Hepatocyte (in vitro differentiated cells): ENCODE results near the gene PPP1R9A. TPM values are rescaled to one million over a fixed set of nuclear protein-coding genes. Genes with fewer than 3 reads are reported as not detected.

Experiments used
- DNase-seq: peaks from one replicate; pipeline ENCODE4 v3.0.0-alpha.2; 2016; ENCODE audit warnings: low spot score
- H2AFZ ChIP-seq: fragments of 200-600 bp; sonication (generic); 2 replicates; pipeline ENCODE4 v1.6.0; 2016; ENCODE audit warnings: antibody characterized with exemption, mild to moderate bottlenecking
- H3K27ac ChIP-seq: fragments of 200-600 bp; sonication (generic); 2 replicates; pipeline ENCODE4 v1.5.1; 2016; ENCODE audit warnings: mild to moderate bottlenecking
- H3K27me3 ChIP-seq: fragments of 200-600 bp; sonication (generic); 2 replicates; pipeline ENCODE4 v1.6.1; 2016
- H3K36me3 ChIP-seq: fragments of 200-600 bp; sonication (generic); replicated peaks from 2 replicates; pipeline ENCODE4 v1.5.1; 2016; ENCODE audit warnings: low read depth; ENCODE audit not compliant: insufficient read depth
- H3K4me1 ChIP-seq: fragments of 200-600 bp; sonication (generic); 2 replicates; pipeline ENCODE4 v1.5.1; 2016; ENCODE audit warnings: mild to moderate bottlenecking, moderate library complexity; ENCODE audit not compliant: insufficient read depth
- H3K4me2 ChIP-seq: fragments of 200-600 bp; sonication (generic); 2 replicates; pipeline ENCODE4 v1.6.0; 2016
- H3K4me3 ChIP-seq: fragments of 200-600 bp; sonication (generic); 2 replicates; pipeline ENCODE4 v1.5.1; 2016; ENCODE audit warnings: mild to moderate bottlenecking
- H3K79me2 ChIP-seq: fragments of 200-600 bp; sonication (generic); 2 replicates; pipeline ENCODE4 v1.6.0; 2017; ENCODE audit warnings: mild to moderate bottlenecking
- H3K9me2 ChIP-seq: fragments of 200-600 bp; sonication (generic); replicated peaks from 2 replicates; pipeline ENCODE4 v1.6.0; 2017; ENCODE audit warnings: mild to moderate bottlenecking; ENCODE audit not compliant: insufficient read depth
- H3K9me3 ChIP-seq: fragments of 200-600 bp; sonication (generic); 2 replicates; pipeline ENCODE4 v1.5.1; 2016; ENCODE audit warnings: low read depth, mild to moderate bottlenecking
- H4K20me1 ChIP-seq: fragments of 200-600 bp; sonication (generic); 2 replicates; pipeline ENCODE4 v1.6.0; 2016; ENCODE audit warnings: mild to moderate bottlenecking; ENCODE audit not compliant: insufficient read depth, poor library complexity, severe bottlenecking
- EZH2 ChIP-seq: fragments of 200-600 bp; sonication (generic); IDR thresholded peaks from 2 replicates; pipeline ENCODE4 v1.6.1; 2016; ENCODE audit warnings: antibody characterized with exemption, mild to moderate bottlenecking, borderline replicate concordance
- EZH2phosphoT487 ChIP-seq: fragments of 200-600 bp; sonication (generic); IDR thresholded peaks from one replicate; pipeline ENCODE4 v1.6.1; 2018; ENCODE audit warnings: antibody characterized with exemption, mild to moderate bottlenecking, low read depth, moderate library complexity; ENCODE audit not compliant: unreplicated experiment, severe bottlenecking
- WGBS: methylation state at CpG from one replicate; pipeline ENCODE4 v1.1.6; 2016; ENCODE audit warnings: low lambda C conversion rate; ENCODE audit errors: missing lambda C conversion rate; 5-methylcytosine and 5-hydroxymethylcytosine counted together
- polyA plus RNA-seq: library from polyadenylated mRNA; unstranded; fragments of >200 nt; fragmentation: Nextera tagmentation; extraction: Ambion mirVana; gene quantifications from 2 replicates; pipeline ENCODE4 v1.2.1, GENCODE V29; 2016
- total RNA-seq: library from RNA; depleted of rRNA; stranded (reverse); fragments of >200 nt; gene quantifications from 2 replicates; pipeline ENCODE4 v1.2.3, GENCODE V29; 2014
- TF ChIP-seq, protein P1 (sequence below): fragments of 200-600 bp; sonication (generic); IDR thresholded peaks from 2 replicates; pipeline ENCODE4 v1.5.1; 2016; ENCODE audit warnings: antibody characterized with exemption, mild to moderate bottlenecking; ENCODE audit not compliant: poor library complexity

PPP1R9A gene
- total and polyA plus RNA-seq, 2 experiments from 2014 or later = 11.7 to 25.7 TPM

- Histone ChIP-seq H3K4me3 (no peak overlapping the region), H3K27me3 (no peaks in the 10 kb centered on the region), H3K36me3 (no peaks in the 10 kb centered on the region), H2AFZ (no peak overlapping the region), H3K79me2 (peaks cover 27% of the 10 kb centered on the region), H3K4me1 (peaks cover 4% of the 10 kb centered on the region), H3K27ac (no peak overlapping the region), H3K9me3 (no peaks in the 10 kb centered on the region), H4K20me1 (no peaks in the 10 kb centered on the region), H3K4me2 (no peak overlapping the region), H3K9me2 (no peaks in the 10 kb centered on the region)
- WGBS = 90% methylated on average over 11 of the region's 11 CpGs
- TF ChIP-seq EZH2phosphoT487 = no peak
- no peak for TF ChIP-seq EZH2
- TF ChIP-seq, protein P1, sequence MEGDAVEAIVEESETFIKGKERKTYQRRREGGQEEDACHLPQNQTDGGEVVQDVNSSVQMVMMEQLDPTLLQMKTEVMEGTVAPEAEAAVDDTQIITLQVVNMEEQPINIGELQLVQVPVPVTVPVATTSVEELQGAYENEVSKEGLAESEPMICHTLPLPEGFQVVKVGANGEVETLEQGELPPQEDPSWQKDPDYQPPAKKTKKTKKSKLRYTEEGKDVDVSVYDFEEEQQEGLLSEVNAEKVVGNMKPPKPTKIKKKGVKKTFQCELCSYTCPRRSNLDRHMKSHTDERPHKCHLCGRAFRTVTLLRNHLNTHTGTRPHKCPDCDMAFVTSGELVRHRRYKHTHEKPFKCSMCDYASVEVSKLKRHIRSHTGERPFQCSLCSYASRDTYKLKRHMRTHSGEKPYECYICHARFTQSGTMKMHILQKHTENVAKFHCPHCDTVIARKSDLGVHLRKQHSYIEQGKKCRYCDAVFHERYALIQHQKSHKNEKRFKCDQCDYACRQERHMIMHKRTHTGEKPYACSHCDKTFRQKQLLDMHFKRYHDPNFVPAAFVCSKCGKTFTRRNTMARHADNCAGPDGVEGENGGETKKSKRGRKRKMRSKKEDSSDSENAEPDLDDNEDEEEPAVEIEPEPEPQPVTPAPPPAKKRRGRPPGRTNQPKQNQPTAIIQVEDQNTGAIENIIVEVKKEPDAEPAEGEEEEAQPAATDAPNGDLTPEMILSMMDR = no peak
- DNase-seq = no peak
Observed at GRCh38 chr7:95027234-95027872, 120.0 kb downstream of the PPP1R9A start.

DNA sequence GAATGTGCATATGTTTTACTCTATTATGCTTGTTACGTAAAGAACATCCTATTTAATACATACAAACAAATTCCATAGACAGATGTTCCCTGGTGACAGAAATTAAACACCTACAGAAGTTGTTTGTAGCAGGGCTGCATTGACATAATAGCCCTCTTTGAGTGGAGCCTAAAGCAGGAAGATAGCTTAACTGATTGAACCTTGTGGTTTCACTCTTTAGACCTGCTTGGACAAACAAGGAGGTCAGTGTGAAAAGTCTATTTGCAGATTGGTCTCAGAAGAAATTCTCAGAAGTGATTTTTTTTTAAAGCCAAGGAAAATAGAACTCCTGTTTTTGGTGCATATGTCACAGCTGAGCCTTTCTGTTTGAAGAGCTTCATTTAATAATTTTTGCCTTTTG, 121.3 kb downstream of the PPP1R9A start:
- Histone ChIP-seq H2AFZ (no peak overlapping the region), H3K27me3 (no peaks in the 10 kb centered on the region), H3K79me2 (peaks cover 22% of the 10 kb centered on the region), H3K36me3 (no peaks in the 10 kb centered on the region), H3K27ac (peak overlapping the region; percentile 30), H3K9me2 (no peaks in the 10 kb centered on the region), H4K20me1 (no peaks in the 10 kb centered on the region), H3K4me3 (no peak overlapping the region), H3K4me1 (peaks cover 4% of the 10 kb centered on the region), H3K9me3 (no peaks in the 10 kb centered on the region), H3K4me2 (peak overlapping the region; percentile 54)
- 57% methylated on average over 1 of the region's 1 CpG for WGBS
- no peak for DNase-seq
- TF ChIP-seq EZH2 (no peak), EZH2phosphoT487 (no peak)
- TF ChIP-seq, protein P1 = no peak

- no peaks in the 10 kb centered on the region for H4K20me1 ChIP-seq
- TF ChIP-seq EZH2 = no peak
- TF ChIP-seq EZH2phosphoT487 = no peak
- TF ChIP-seq, protein P1 = no peak
- no peaks in the 10 kb centered on the region for H3K27me3 ChIP-seq
Observed at GRCh38 chr7:95035295-95035694, 127.9 kb downstream of the PPP1R9A start.

DNA sequence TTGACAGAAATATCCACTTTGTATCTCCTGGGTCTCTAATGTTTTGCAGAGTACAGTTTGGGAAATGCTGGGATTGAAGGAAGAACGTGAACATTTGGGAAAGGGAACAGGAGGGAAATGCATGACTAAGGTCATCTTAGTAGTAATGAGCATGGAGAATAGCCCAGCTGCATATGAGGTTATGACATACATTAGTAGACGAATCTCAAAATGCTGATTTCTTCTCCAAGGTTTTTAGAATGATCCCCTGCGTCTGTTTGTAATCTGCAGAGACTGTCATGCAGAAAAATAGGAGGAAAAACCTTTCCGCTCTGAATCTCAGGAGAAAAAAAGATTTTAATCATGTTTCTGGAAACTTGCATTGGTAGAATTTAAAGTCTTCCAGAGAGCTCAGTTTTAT, 133.6 kb downstream of the PPP1R9A start:
- no peak for DNase-seq
- 90% methylated on average over 4 of the region's 4 CpGs for WGBS
- TF ChIP-seq, protein P1 = no peak
- TF ChIP-seq EZH2 = no peak
- TF ChIP-seq EZH2phosphoT487 = no peak

More at GRCh38 chr7:95035295-95035694, 127.9 kb downstream of the PPP1R9A start:
- Histone ChIP-seq H2AFZ (no peak overlapping the region), H3K9me2 (no peaks in the 10 kb centered on the region), H3K27ac (no peak overlapping the region), H3K36me3 (no peaks in the 10 kb centered on the region), H3K79me2 (peaks cover 16% of the 10 kb centered on the region), H3K4me3 (no peak overlapping the region), H3K9me3 (no peaks in the 10 kb centered on the region), H3K4me1 (no peaks in the 10 kb centered on the region), H3K4me2 (no peak overlapping the region)
- no peak for DNase-seq

More for the DNA sequence above, 133.6 kb downstream of the PPP1R9A start:
- no peaks in the 10 kb centered on the region for H3K9me2 ChIP-seq
- H3K27ac ChIP-seq = no peak overlapping the region
- H3K4me2 ChIP-seq = no peak overlapping the region
- H3K4me3 ChIP-seq = no peak overlapping the region
- H3K9me3 ChIP-seq = no peaks in the 10 kb centered on the region
- no peaks in the 10 kb centered on the region for H3K27me3 ChIP-seq
- peaks cover 13% of the 10 kb centered on the region for H3K79me2 ChIP-seq
- no peak overlapping the region for H2AFZ ChIP-seq
- no peaks in the 10 kb centered on the region for H4K20me1 ChIP-seq
- H3K36me3 ChIP-seq = no peaks in the 10 kb centered on the region
- H3K4me1 ChIP-seq = no peaks in the 10 kb centered on the region
